HG02610 (cell line): ENCODE data around the gene GRPEL1.

ENCODE experiments used
- ATAC-seq: cut with Tn5 transposase; IDR thresholded peaks from one replicate; pipeline ENCODE4 v1.9.1; 2021; ENCODE audit warnings: mild to moderate bottlenecking, moderate library complexity; ENCODE audit not compliant: unreplicated experiment

Gene GRPEL1

GRCh38 chr4:7067126-7067451 is 775 bp downstream of the GRPEL1 start:
- no peak for ATAC-seq

- no peak for ATAC-seq
Measured at GRCh38 chr4:7066493-7066892, 1.4 kb downstream of the GRPEL1 start.

- ATAC-seq, result no peak
Measured at GRCh38 chr4:7066006-7066405, 1.9 kb downstream of the GRPEL1 start.

GRCh38 chr4:7063362-7063761 is 4.5 kb downstream of the GRPEL1 start:
- no peak for ATAC-seq

- no peak for ATAC-seq
Measured at GRCh38 chr4:7062816-7063215, 5.0 kb downstream of the GRPEL1 start.

- no peak for ATAC-seq
Measured at GRCh38 chr4:7061815-7062214, 6.0 kb downstream of the GRPEL1 start.

GRCh38 chr4:7060346-7061150 is 7.3 kb downstream of the GRPEL1 start:
- no peak for ATAC-seq

GRCh38 chr4:7059662-7060061 is 8.2 kb downstream of the GRPEL1 start:
- ATAC-seq, result no peak

- ATAC-seq, result no peak
Measured at GRCh38 chr4:7058792-7059191, 9.1 kb downstream of the GRPEL1 start.

GRCh38 chr4:7055990-7056325 is 11.9 kb downstream of the GRPEL1 start:
- no peak for ATAC-seq

- no peak for ATAC-seq
Measured at GRCh38 chr4:7055111-7055989, 12.5 kb downstream of the GRPEL1 start.

GRCh38 chr4:7054106-7054880 is 13.6 kb downstream of the GRPEL1 start:
- ATAC-seq, result no peak

GRCh38 chr4:7052923-7053715 is 14.7 kb downstream of the GRPEL1 start:
- no peak for ATAC-seq

- ATAC-seq, result no peak
Measured at GRCh38 chr4:7052313-7052712, 15.6 kb downstream of the GRPEL1 start.

- no peak for ATAC-seq
Measured at GRCh38 chr4:7051905-7052304, 16.0 kb downstream of the GRPEL1 start.

- no peak for ATAC-seq
Measured at GRCh38 chr4:7051144-7051495, 16.7 kb downstream of the GRPEL1 start.

- no peak for ATAC-seq
Measured at GRCh38 chr4:7050481-7051143, 17.3 kb downstream of the GRPEL1 start.

- no peak for ATAC-seq
Measured at GRCh38 chr4:7049739-7050138, 18.1 kb downstream of the GRPEL1 start.

GRCh38 chr4:7049295-7049694 is 18.6 kb downstream of the GRPEL1 start:
- no peak for ATAC-seq

- ATAC-seq, result no peak
Measured at GRCh38 chr4:7048642-7049041, 19.2 kb downstream of the GRPEL1 start.
